ENCODE measurements around the gene TOR4A.

The TOR4A gene
- total RNA-seq = 3.6 to 8.1 (median 6.5) reads per million in 3 donors

- Histone ChIP-seq H3K27ac (ENCODE audit: insufficient read depth, low read length, poor library complexity, severe bottlenecking) (no peak within 1 kb of the TSS), H3K4me1 (ENCODE audit: control insufficient read depth, insufficient read depth, low read length, poor library complexity, severe bottlenecking) (peaks cover 19% of the 10 kb centered on the region), H3K4me3 (ENCODE audit: insufficient read depth, low read depth, low read length, poor library complexity, severe bottlenecking) (peak within 1 kb of the TSS; percentile 63), H3K9me3 (ENCODE audit: control insufficient read depth, low read length) (no peaks in the 10 kb centered on the region), H3K27me3 (replicated peaks; ENCODE audit: control insufficient read depth, insufficient read depth, low read length, poor library complexity, severe bottlenecking) (no peaks in the 10 kb centered on the region), H3K36me3 (ENCODE audit: control insufficient read depth, insufficient read depth, low read length) (peaks cover 15% of the 10 kb centered on the region)
- DNase-seq = no peak
Measured at GRCh38 chr9:137277329-137278041, at the start of gene TOR4A. Gene TOR4A (plus strand): TSS chr9:137277726. CDS start chr9:137278690, 964 bp downstream.

GRCh38 chr9:137227853-137228505 is 49.5 kb upstream of the TOR4A start:
- H3K4me1 ChIP-seq (ENCODE audit: control insufficient read depth, insufficient read depth, low read length, poor library complexity, severe bottlenecking) = peaks cover 15% of the 10 kb centered on the region
- H3K27ac ChIP-seq (ENCODE audit: insufficient read depth, low read length, poor library complexity, severe bottlenecking) = no peak overlapping the region
- no peaks in the 10 kb centered on the region for H3K9me3 ChIP-seq (ENCODE audit: control insufficient read depth, low read length)
- H3K4me3 ChIP-seq (ENCODE audit: insufficient read depth, low read depth, low read length, poor library complexity, severe bottlenecking) = no peak overlapping the region
- H3K27me3 ChIP-seq (replicated peaks; ENCODE audit: control insufficient read depth, insufficient read depth, low read length, poor library complexity, severe bottlenecking) = peaks cover 4% of the 10 kb centered on the region
- no peaks in the 10 kb centered on the region for H3K36me3 ChIP-seq (ENCODE audit: control insufficient read depth, insufficient read depth, low read length)
- DNase-seq = no peak

- H3K27ac ChIP-seq (ENCODE audit: insufficient read depth, low read length, poor library complexity, severe bottlenecking) = no peak overlapping the region
- no peaks in the 10 kb centered on the region for H3K9me3 ChIP-seq (ENCODE audit: control insufficient read depth, low read length)
- H3K4me3 ChIP-seq (ENCODE audit: insufficient read depth, low read depth, low read length, poor library complexity, severe bottlenecking) = no peak overlapping the region
- DNase-seq = no peak
- no peaks in the 10 kb centered on the region for H3K36me3 ChIP-seq (ENCODE audit: control insufficient read depth, insufficient read depth, low read length)
- peaks cover 14% of the 10 kb centered on the region for H3K4me1 ChIP-seq (ENCODE audit: control insufficient read depth, insufficient read depth, low read length, poor library complexity, severe bottlenecking)
- H3K27me3 ChIP-seq (replicated peaks; ENCODE audit: control insufficient read depth, insufficient read depth, low read length, poor library complexity, severe bottlenecking) = peaks cover 4% of the 10 kb centered on the region
Measured at GRCh38 chr9:137228506-137228967, 49.0 kb upstream of the TOR4A start.

DNA sequence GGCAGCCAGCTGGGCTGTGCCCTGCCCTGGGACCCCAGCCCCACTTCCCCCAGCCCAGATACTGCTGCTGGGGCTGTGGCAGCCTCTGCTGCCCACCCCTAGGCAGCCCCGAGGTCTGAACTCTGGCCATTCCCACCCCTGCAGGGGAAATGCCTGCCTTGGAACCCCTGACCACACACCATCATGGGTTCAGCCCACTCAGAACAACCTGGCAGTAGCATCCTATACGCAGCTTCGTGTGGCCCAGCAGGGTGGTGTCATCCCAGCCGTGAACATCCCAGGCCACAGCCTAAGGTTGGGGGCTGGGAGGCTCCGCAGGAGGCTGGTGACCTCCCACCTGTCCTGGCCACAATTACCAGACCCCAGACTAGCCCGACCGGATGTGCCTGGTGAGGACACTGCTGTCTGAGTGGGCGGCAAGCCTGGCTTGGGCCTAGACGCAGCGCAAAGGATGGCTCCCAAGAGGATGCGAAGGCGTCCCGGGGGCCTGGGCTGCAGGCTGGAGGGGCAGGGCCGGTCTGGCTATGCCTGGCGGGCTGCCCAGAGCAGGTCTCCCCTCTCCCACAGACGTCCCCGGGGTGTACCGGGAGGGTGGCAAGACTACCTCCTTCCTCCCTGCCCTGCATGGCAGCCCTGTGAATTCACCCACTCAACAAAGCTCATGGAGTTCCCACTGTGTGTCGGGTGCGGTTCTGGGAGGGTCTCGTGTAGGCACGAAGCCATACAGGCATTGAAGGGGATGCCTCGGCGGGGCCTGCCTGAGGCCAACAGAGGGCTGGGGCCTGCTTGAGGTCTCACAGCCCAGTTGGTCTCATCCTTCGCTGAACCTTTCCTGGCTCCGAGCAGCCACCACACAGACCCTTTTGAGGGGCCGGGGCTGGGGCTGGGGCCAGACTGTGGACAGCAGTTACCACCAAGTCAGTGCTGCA is 48.3 kb upstream of the TOR4A start:
- Histone ChIP-seq H3K27ac (ENCODE audit: insufficient read depth, low read length, poor library complexity, severe bottlenecking) (no peak overlapping the region), H3K4me3 (ENCODE audit: insufficient read depth, low read depth, low read length, poor library complexity, severe bottlenecking) (no peak overlapping the region), H3K9me3 (ENCODE audit: control insufficient read depth, low read length) (no peaks in the 10 kb centered on the region), H3K27me3 (replicated peaks; ENCODE audit: control insufficient read depth, insufficient read depth, low read length, poor library complexity, severe bottlenecking) (peaks cover 4% of the 10 kb centered on the region), H3K4me1 (ENCODE audit: control insufficient read depth, insufficient read depth, low read length, poor library complexity, severe bottlenecking) (peaks cover 8% of the 10 kb centered on the region), H3K36me3 (ENCODE audit: control insufficient read depth, insufficient read depth, low read length) (no peaks in the 10 kb centered on the region)
- no peak for DNase-seq

DNA sequence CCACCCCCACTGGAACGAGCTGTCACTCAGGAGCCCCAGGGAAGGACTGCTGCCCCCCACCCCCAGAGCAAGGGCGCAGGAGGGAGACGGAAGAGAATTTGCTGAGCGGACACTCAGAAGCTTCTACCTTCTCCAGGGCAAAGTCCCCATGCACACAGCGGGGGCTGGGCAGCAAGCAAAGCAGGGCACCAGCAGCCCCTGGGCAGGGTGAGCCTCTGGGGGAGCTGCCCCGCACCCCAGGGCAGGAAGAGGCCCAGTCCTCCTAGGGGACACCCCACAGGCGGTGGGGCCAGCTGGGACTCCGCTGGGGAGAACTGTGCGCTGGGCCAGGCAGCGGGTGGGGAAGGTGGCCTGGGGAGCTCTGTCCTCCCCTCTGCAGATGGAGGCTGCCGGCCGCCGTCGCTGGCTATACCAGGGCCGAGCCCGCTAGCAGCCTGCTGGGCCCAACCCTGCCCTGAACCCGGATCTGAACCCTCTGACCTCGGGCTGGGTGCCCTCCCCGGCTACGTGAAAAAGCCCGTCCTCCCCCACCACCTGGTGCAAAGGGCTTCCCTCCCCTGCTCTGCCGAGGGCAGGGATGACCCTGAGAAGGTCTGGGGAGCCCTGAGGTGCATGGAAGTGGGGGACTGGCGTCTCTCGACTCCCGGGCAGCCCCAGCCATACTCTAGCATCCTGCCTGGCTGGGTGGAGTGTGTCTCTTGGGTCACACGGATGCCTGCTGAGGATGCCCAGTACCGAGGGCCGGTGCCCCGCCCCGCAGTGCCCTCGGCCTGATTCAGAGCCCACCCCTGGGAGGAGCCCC is 47.4 kb upstream of the TOR4A start:
- no peak overlapping the region for H3K27ac ChIP-seq (ENCODE audit: insufficient read depth, low read length, poor library complexity, severe bottlenecking)
- H3K36me3 ChIP-seq (ENCODE audit: control insufficient read depth, insufficient read depth, low read length) = no peaks in the 10 kb centered on the region
- DNase-seq = no peak
- no peak overlapping the region for H3K4me3 ChIP-seq (ENCODE audit: insufficient read depth, low read depth, low read length, poor library complexity, severe bottlenecking)
- peaks cover 5% of the 10 kb centered on the region for H3K4me1 ChIP-seq (ENCODE audit: control insufficient read depth, insufficient read depth, low read length, poor library complexity, severe bottlenecking)
- H3K27me3 ChIP-seq (replicated peaks; ENCODE audit: control insufficient read depth, insufficient read depth, low read length, poor library complexity, severe bottlenecking) = peaks cover 4% of the 10 kb centered on the region
- no peaks in the 10 kb centered on the region for H3K9me3 ChIP-seq (ENCODE audit: control insufficient read depth, low read length)

GRCh38 chr9:137230705-137231371 is 46.7 kb upstream of the TOR4A start, which contains the start of gene SLC34A3:
Gene SLC34A3 (plus strand): TSS chr9:137230901. CDS start chr9:137231703, 802 bp downstream.
- no peak within 1 kb of the TSS for H3K27ac ChIP-seq (ENCODE audit: insufficient read depth, low read length, poor library complexity, severe bottlenecking)
- H3K27me3 ChIP-seq (replicated peaks; ENCODE audit: control insufficient read depth, insufficient read depth, low read length, poor library complexity, severe bottlenecking) = peaks cover 4% of the 10 kb centered on the region
- H3K9me3 ChIP-seq (ENCODE audit: control insufficient read depth, low read length) = no peaks in the 10 kb centered on the region
- H3K4me1 ChIP-seq (ENCODE audit: control insufficient read depth, insufficient read depth, low read length, poor library complexity, severe bottlenecking) = peaks cover 5% of the 10 kb centered on the region
- DNase-seq = no peak
- H3K4me3 ChIP-seq (ENCODE audit: insufficient read depth, low read depth, low read length, poor library complexity, severe bottlenecking) = no peak within 1 kb of the TSS
- H3K36me3 ChIP-seq (ENCODE audit: control insufficient read depth, insufficient read depth, low read length) = no peaks in the 10 kb centered on the region

DNA sequence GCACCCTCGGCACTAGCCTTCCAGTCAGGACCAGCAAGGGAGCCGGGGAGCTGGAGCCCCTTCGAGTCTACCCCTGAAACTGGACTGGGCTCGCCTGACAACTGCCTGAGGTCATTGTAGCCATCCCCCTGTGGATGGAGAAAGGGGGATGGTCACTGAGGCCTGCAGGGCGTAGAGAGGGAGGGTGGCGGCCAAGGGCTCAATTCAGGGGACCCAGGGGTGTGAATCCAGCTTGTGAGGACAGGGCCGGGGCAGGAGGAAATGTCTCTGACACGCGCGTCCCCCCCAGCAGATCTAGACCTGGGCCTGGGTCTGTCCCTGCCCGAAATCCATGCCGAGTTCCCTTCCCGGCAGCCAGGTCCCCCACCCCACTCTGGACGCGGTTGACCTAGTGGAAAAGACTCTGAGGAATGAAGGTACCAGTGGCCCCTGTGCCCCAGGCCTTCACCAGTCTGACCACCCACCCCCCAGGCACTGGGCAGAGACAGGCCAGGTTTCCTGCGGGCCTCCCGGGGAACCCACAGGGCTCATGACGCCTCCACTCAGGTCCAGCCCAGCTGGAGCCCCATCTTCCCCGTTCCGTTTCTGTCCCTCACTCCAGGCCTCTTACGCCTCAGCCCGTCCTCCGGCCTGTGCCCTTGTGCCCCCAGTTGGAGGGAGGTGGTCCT is 46.0 kb upstream of the TOR4A start:
- H3K27me3 ChIP-seq (replicated peaks; ENCODE audit: control insufficient read depth, insufficient read depth, low read length, poor library complexity, severe bottlenecking) = peaks cover 4% of the 10 kb centered on the region
- H3K36me3 ChIP-seq (ENCODE audit: control insufficient read depth, insufficient read depth, low read length) = no peaks in the 10 kb centered on the region
- peaks cover 10% of the 10 kb centered on the region for H3K4me1 ChIP-seq (ENCODE audit: control insufficient read depth, insufficient read depth, low read length, poor library complexity, severe bottlenecking)
- H3K27ac ChIP-seq (ENCODE audit: insufficient read depth, low read length, poor library complexity, severe bottlenecking) = no peak overlapping the region
- DNase-seq = no peak
- H3K4me3 ChIP-seq (ENCODE audit: insufficient read depth, low read depth, low read length, poor library complexity, severe bottlenecking) = no peak overlapping the region
- no peaks in the 10 kb centered on the region for H3K9me3 ChIP-seq (ENCODE audit: control insufficient read depth, low read length)

GRCh38 chr9:137232101-137232500 is 45.4 kb upstream of the TOR4A start:
- H3K27ac ChIP-seq (ENCODE audit: insufficient read depth, low read length, poor library complexity, severe bottlenecking) = no peak overlapping the region

More at GRCh38 chr9:137232101-137232500, 45.4 kb upstream of the TOR4A start:
- peaks cover 16% of the 10 kb centered on the region for H3K4me1 ChIP-seq (ENCODE audit: control insufficient read depth, insufficient read depth, low read length, poor library complexity, severe bottlenecking)
- no peak for DNase-seq
- no peak overlapping the region for H3K4me3 ChIP-seq (ENCODE audit: insufficient read depth, low read depth, low read length, poor library complexity, severe bottlenecking)
- H3K27me3 ChIP-seq (replicated peaks; ENCODE audit: control insufficient read depth, insufficient read depth, low read length, poor library complexity, severe bottlenecking) = peaks cover 4% of the 10 kb centered on the region
- H3K36me3 ChIP-seq (ENCODE audit: control insufficient read depth, insufficient read depth, low read length) = no peaks in the 10 kb centered on the region
- H3K9me3 ChIP-seq (ENCODE audit: control insufficient read depth, low read length) = no peaks in the 10 kb centered on the region

Measured in effector memory CD4-positive, alpha-beta T cell (primary cell).